Activated naive CD8-positive, alpha-beta T cell (primary cell): Measurements from ENCODE around the gene PORCN.

ENCODE experiments used
- H3K27ac Mint-ChIP-seq: one replicate; pipeline ENCODE4 v1.8.0; 2021; ENCODE audit warnings: mixed read lengths
- H3K27me3 Mint-ChIP-seq: one replicate; pipeline ENCODE4 v1.8.0; 2021; ENCODE audit warnings: mixed read lengths
- H3K36me3 Mint-ChIP-seq: one replicate; pipeline ENCODE4 v1.8.0; 2021; ENCODE audit warnings: mixed read lengths
- H3K4me1 Mint-ChIP-seq: one replicate; pipeline ENCODE4 v1.8.0; 2021; ENCODE audit warnings: low read depth, mixed read lengths
- H3K4me3 Mint-ChIP-seq: one replicate; pipeline ENCODE4 v1.8.0; 2021; ENCODE audit warnings: mild to moderate bottlenecking, mixed read lengths
- H3K9me3 Mint-ChIP-seq: one replicate; pipeline ENCODE4 v1.8.0; 2021; ENCODE audit warnings: low read depth, mixed read lengths

PORCN gene

GRCh38 chrX:48489892-48490291, 18.9 kb upstream of the PORCN start:
- H3K27me3 Mint-ChIP-seq = no peaks in the 10 kb centered on the region
- H3K9me3 Mint-ChIP-seq = no peaks in the 10 kb centered on the region
- no peaks in the 10 kb centered on the region for H3K36me3 Mint-ChIP-seq
- H3K4me1 Mint-ChIP-seq = no peaks in the 10 kb centered on the region
- H3K27ac Mint-ChIP-seq = no peak overlapping the region
- no peak overlapping the region for H3K4me3 Mint-ChIP-seq

- Mint-ChIP-seq H3K27ac (no peak overlapping the region), H3K4me3 (no peak overlapping the region), H3K9me3 (no peaks in the 10 kb centered on the region), H3K36me3 (no peaks in the 10 kb centered on the region), H3K27me3 (no peaks in the 10 kb centered on the region), H3K4me1 (no peaks in the 10 kb centered on the region)
Measured at GRCh38 chrX:48490661-48491060, 18.1 kb upstream of the PORCN start.

- Mint-ChIP-seq H3K27ac (no peak overlapping the region), H3K4me3 (no peak overlapping the region), H3K9me3 (no peaks in the 10 kb centered on the region), H3K36me3 (no peaks in the 10 kb centered on the region), H3K4me1 (no peaks in the 10 kb centered on the region), H3K27me3 (no peaks in the 10 kb centered on the region)
Measured at GRCh38 chrX:48491809-48492208, 17.0 kb upstream of the PORCN start.

- no peaks in the 10 kb centered on the region for H3K4me1 Mint-ChIP-seq
- H3K27ac Mint-ChIP-seq = no peak overlapping the region
- H3K9me3 Mint-ChIP-seq = no peaks in the 10 kb centered on the region
- no peak overlapping the region for H3K4me3 Mint-ChIP-seq
- H3K27me3 Mint-ChIP-seq = no peaks in the 10 kb centered on the region
- H3K36me3 Mint-ChIP-seq = no peaks in the 10 kb centered on the region
Measured at GRCh38 chrX:48492293-48492910, 16.4 kb upstream of the PORCN start.

DNA sequence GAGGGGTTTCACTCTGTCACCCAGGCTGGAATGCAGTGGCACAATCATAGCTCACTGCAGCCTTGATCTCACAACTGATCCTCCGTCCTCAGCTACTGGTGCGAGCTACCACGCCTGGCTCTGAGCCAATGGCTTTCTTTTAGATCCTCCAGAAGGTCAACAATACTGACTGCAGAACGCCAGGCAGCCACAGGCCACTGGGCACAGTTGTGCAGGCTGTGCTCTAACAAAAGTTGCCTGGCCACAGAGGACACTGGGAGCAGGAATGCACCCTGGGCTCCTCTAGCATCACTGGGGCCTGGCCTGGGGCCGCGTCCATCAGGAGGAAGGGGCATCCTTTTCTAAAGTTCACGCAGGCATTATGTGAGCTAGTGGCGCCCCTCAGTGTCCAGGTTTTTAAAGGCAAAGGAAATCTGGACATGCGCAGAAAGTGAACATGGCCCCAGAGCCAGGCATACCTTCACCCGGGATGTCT, 14.9 kb upstream of the PORCN start:
- Mint-ChIP-seq H3K27ac (no peak overlapping the region), H3K4me1 (no peaks in the 10 kb centered on the region), H3K4me3 (no peak overlapping the region), H3K9me3 (no peaks in the 10 kb centered on the region), H3K27me3 (no peaks in the 10 kb centered on the region), H3K36me3 (no peaks in the 10 kb centered on the region)

DNA sequence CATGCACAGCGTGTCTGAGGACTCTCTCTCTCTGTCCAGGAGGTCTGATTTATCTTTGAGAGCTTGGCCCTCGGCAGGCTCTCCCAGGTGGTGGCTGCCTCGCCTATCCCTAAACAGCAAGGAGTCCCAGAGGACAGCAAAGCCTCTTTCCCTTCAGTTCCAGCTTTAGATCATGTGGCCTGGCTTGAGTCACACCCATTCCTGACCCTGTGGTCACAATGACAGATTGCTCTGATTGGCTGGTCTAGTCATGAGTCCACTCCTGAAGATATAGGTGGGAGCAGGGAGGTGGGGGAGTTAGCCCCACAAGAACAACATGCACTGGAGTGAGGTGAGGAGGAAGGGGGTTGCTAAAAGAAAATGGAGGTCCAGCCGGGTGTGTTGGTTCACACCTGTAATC, 12.1 kb upstream of the PORCN start:
- Mint-ChIP-seq H3K27ac (no peak overlapping the region), H3K36me3 (no peaks in the 10 kb centered on the region), H3K4me3 (no peak overlapping the region), H3K4me1 (no peaks in the 10 kb centered on the region), H3K27me3 (no peaks in the 10 kb centered on the region), H3K9me3 (no peaks in the 10 kb centered on the region)

GRCh38 chrX:48497871-48498270, 10.9 kb upstream of the PORCN start:
- no peak overlapping the region for H3K27ac Mint-ChIP-seq

GRCh38 chrX:48498374-48498809, 10.4 kb upstream of the PORCN start:
- no peaks in the 10 kb centered on the region for H3K4me1 Mint-ChIP-seq
- H3K4me3 Mint-ChIP-seq = no peak overlapping the region
- H3K27ac Mint-ChIP-seq = no peak overlapping the region
- no peaks in the 10 kb centered on the region for H3K9me3 Mint-ChIP-seq
- no peaks in the 10 kb centered on the region for H3K36me3 Mint-ChIP-seq
- no peaks in the 10 kb centered on the region for H3K27me3 Mint-ChIP-seq

More at GRCh38 chrX:48497871-48498270, 10.9 kb upstream of the PORCN start:
- Mint-ChIP-seq H3K4me1 (no peaks in the 10 kb centered on the region), H3K36me3 (no peaks in the 10 kb centered on the region), H3K27me3 (no peaks in the 10 kb centered on the region), H3K9me3 (no peaks in the 10 kb centered on the region), H3K4me3 (no peak overlapping the region)

DNA sequence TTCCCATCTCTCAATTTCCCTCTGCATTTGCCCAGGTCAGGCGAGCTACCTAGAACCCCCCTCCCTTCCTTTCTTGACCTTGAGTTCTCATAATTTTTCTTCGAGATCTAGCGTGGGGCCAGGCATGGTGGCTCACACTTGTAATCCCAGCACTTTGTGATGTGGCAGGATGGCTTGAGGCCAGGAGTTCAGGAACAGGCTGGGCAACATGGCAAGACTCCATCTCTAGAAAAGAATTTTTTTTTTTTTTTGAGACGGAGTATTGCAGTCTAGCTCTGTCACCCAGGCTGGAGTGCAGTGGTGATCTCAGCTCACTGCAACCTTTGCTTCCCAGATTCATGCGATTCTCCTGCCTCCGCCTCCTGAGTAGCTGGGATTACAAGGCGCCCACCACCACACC, 4.5 kb upstream of the PORCN start:
- Mint-ChIP-seq H3K4me1 (peaks cover 6% of the 10 kb centered on the region), H3K27ac (no peak overlapping the region), H3K27me3 (no peaks in the 10 kb centered on the region), H3K36me3 (no peaks in the 10 kb centered on the region), H3K9me3 (no peaks in the 10 kb centered on the region), H3K4me3 (no peak overlapping the region)

GRCh38 chrX:48505481-48505880, 3.3 kb upstream of the PORCN start:
- no peaks in the 10 kb centered on the region for H3K9me3 Mint-ChIP-seq
- H3K36me3 Mint-ChIP-seq = no peaks in the 10 kb centered on the region
- H3K27me3 Mint-ChIP-seq = no peaks in the 10 kb centered on the region
- no peak overlapping the region for H3K4me3 Mint-ChIP-seq
- H3K27ac Mint-ChIP-seq = no peak overlapping the region
- H3K4me1 Mint-ChIP-seq = peaks cover 13% of the 10 kb centered on the region

DNA sequence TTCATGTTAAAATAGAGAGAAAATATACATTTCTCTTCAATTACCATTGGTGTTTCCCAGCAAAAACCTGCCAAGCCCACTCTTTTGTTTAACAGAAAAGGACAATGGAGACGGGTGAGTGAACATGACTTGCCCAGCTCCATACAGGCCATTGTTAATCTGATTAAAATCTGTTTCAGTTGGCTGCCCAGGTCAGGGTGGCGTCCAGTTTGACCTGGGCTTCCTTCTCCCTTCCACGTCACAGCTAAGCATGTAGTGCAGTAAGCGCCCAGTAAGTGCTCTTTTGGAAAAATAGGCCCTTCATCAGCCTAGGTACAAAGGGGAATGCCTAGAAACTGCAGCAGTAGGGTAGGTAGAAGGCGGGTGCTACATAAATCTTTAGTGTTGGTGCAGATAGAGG, 1.5 kb upstream of the PORCN start:
- Mint-ChIP-seq H3K27me3 (no peaks in the 10 kb centered on the region), H3K4me1 (peaks cover 22% of the 10 kb centered on the region), H3K9me3 (no peaks in the 10 kb centered on the region), H3K27ac (no peak overlapping the region), H3K4me3 (no peak overlapping the region), H3K36me3 (peaks cover 2% of the 10 kb centered on the region)

DNA sequence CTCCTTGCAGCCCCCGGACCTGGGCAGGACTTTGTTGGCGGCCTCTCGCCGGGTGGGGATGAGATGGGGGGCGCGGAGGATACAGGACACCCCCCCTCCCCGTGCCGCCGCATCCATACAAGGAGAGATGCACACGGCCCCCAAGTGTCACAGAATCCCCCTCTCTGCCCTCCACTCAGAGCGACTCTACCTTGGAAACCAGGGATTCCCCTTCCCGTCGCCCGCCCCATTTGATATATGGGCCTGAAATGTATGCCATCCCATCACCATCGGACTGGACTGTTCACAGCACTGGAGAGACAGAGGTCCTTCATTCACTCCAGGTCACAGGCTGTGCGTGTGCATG, 426 bp downstream of the PORCN start:
- H3K4me3 Mint-ChIP-seq = peak overlapping the region; percentile 93
- H3K4me1 Mint-ChIP-seq = peaks cover 22% of the 10 kb centered on the region
- no peaks in the 10 kb centered on the region for H3K9me3 Mint-ChIP-seq
- peak overlapping the region; percentile 89 for H3K27ac Mint-ChIP-seq
- peaks cover 2% of the 10 kb centered on the region for H3K36me3 Mint-ChIP-seq
- H3K27me3 Mint-ChIP-seq = no peaks in the 10 kb centered on the region

GRCh38 chrX:48509619-48510018, 827 bp downstream of the PORCN start:
- H3K27me3 Mint-ChIP-seq = no peaks in the 10 kb centered on the region
- no peaks in the 10 kb centered on the region for H3K9me3 Mint-ChIP-seq
- H3K36me3 Mint-ChIP-seq = peaks cover 2% of the 10 kb centered on the region
- H3K27ac Mint-ChIP-seq = peak overlapping the region; percentile 89
- peak overlapping the region; percentile 93 for H3K4me3 Mint-ChIP-seq
- H3K4me1 Mint-ChIP-seq = peaks cover 22% of the 10 kb centered on the region

- Mint-ChIP-seq H3K36me3 (peaks cover 2% of the 10 kb centered on the region), H3K27ac (no peak overlapping the region), H3K27me3 (no peaks in the 10 kb centered on the region), H3K9me3 (no peaks in the 10 kb centered on the region), H3K4me3 (no peak overlapping the region), H3K4me1 (peaks cover 25% of the 10 kb centered on the region)
Measured at GRCh38 chrX:48511560-48511959, 2.8 kb downstream of the PORCN start.

- H3K36me3 Mint-ChIP-seq = peaks cover 2% of the 10 kb centered on the region
- H3K27ac Mint-ChIP-seq = no peak overlapping the region
- H3K4me3 Mint-ChIP-seq = no peak overlapping the region
- no peaks in the 10 kb centered on the region for H3K27me3 Mint-ChIP-seq
- no peaks in the 10 kb centered on the region for H3K9me3 Mint-ChIP-seq
- H3K4me1 Mint-ChIP-seq = peaks cover 30% of the 10 kb centered on the region
Measured at GRCh38 chrX:48512371-48512935, 3.7 kb downstream of the PORCN start.

DNA sequence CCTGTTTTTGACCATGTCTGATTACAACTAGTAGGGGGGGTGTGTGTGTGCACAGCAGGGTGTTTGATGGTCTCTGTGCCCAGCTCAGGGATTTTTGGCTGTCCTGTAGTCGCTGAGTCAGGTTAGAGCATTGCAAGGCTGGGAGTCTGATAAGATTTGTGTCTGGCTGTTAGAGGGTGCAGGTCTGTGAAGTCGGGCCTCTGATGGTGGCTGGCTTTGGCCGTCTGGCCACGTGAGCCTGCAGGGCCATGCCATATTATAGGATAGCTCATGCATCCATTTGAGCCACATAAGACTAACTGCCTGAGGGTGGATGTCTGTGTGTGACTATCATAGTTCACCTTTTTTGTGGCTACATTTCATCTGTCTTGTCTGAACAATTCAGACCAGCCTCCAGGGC, 4.9 kb downstream of the PORCN start:
- Mint-ChIP-seq H3K9me3 (no peaks in the 10 kb centered on the region), H3K27me3 (no peaks in the 10 kb centered on the region), H3K36me3 (peaks cover 2% of the 10 kb centered on the region), H3K4me3 (no peak overlapping the region), H3K4me1 (peaks cover 26% of the 10 kb centered on the region), H3K27ac (no peak overlapping the region)
